Activated B cell treated with CpG ODN at 0.5 μM for 24 hours (primary cell): ENCODE measurements around the gene CRB3. TPM values are rescaled to one million over a fixed set of nuclear protein-coding genes. Genes with fewer than 3 reads are reported as not detected.

Experiments
- ATAC-seq: fragments of 200-7000 bp; cut with Tn5 transposase; one replicate; pipeline ENCODE4 v1.10.0; 2021; ENCODE audit warnings: low read depth, mild to moderate bottlenecking, moderate library complexity
- CTCF ChIA-PET: fragments of 350-600 bp; sonication (Branson Sonifier 250); formaldehyde crosslinking; loops from one replicate; lab custom pipeline; 2021; ENCODE audit warnings: antibody characterized with exemption; lab: Charles Lee
- POLR2A ChIA-PET: fragments of 350-600 bp; sonication (Branson Sonifier 250); formaldehyde crosslinking; loops from one replicate; lab custom pipeline; 2021; ENCODE audit warnings: antibody characterized with exemption; lab: Charles Lee
- DNase-seq: peaks from one replicate; pipeline ENCODE4 v3.0.0; 2022
- H3K27ac Mint-ChIP-seq: one replicate; pipeline ENCODE4 v1.8.0; 2020; ENCODE audit warnings: mixed read lengths
- H3K27me3 Mint-ChIP-seq: one replicate; pipeline ENCODE4 v1.8.0; 2021; ENCODE audit warnings: mixed read lengths
- H3K36me3 Mint-ChIP-seq: one replicate; pipeline ENCODE4 v1.8.0; 2021; ENCODE audit warnings: low read depth, mixed read lengths
- H3K4me1 Mint-ChIP-seq: one replicate; pipeline ENCODE4 v1.8.0; 2021; ENCODE audit warnings: mixed read lengths
- H3K4me3 Mint-ChIP-seq: one replicate; pipeline ENCODE4 v1.8.0; 2020; ENCODE audit warnings: mild to moderate bottlenecking, mixed read lengths
- H3K9me3 Mint-ChIP-seq: one replicate; pipeline ENCODE4 v1.8.0; 2020; ENCODE audit warnings: mixed read lengths
- intact Hi-C: fragments of 100-400 bp; cut with micrococcal nuclease; formaldehyde crosslinking; loops from one replicate; pipeline ENCODE4 v1.15.1; 2024
- total RNA-seq: library from RNA; stranded (reverse); gene quantifications from 2 replicates; pipeline ENCODE4 v1.2.3, GENCODE V29; 2022
- TF ChIP-seq, protein P1 (sequence below): fragments of 200-600 bp; IDR thresholded peaks from one replicate; pipeline ENCODE4 v1.8.0; 2022; ENCODE audit warnings: antibody characterized with exemption, mild to moderate bottlenecking

CRB3 gene, protein sequence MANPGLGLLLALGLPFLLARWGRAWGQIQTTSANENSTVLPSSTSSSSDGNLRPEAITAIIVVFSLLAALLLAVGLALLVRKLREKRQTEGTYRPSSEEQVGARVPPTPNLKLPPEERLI
- 8.4 and 8.6 TPM in 2 replicates for total RNA-seq

DNA sequence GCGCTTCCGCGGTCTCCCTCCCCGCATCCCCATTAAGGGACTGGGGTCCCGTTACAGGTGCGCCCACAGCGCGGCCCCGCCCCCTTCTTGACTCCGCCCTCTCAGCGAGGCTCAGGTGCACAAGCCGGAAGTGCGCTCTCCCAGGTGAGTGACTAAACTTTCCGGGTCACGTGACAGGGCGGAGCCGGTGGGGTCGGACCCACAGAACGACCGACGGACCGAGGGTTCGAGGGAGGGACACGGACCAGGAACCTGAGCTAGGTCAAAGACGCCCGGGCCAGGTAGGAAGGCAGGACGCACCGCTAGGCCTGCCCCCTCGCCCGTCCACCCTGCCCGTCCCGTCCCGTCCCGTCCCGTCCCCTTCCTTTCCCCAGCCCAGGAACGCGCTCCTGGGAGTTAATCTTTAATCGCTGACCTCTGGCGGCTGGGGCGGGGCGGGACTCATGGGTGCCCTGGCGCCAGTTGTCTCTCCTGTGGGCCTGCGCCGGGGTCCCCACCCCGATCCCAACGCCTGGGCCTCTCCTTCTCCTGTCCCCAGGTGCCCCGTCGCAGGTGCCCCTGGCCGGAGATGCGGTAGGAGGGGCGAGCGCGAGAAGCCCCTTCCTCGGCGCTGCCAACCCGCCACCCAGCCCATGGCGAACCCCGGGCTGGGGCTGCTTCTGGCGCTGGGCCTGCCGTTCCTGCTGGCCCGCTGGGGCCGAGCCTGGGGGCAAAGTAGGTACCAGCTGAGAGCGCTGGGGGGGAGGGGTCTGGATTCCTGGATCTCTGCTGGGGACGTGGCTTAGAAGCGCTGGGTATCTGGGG, at the start of gene CRB3:
TSS of gene CRB3 (plus strand) at position 202 of the 804 bp plus-strand sequence. CDS start at position 633, 431 bp downstream.
- H3K4me1 Mint-ChIP-seq = peaks cover 28% of the 10 kb centered on the region
- ATAC-seq (no peak), DNase-seq (no peak)
- H3K9me3 Mint-ChIP-seq = no peaks in the 10 kb centered on the region
- H3K36me3 Mint-ChIP-seq = peaks cover 21% of the 10 kb centered on the region
- ChIA-PET CTCF (interaction anchor here (1.3 kb wide), 1 partner anchor 17 kb away, joined by 3 read pairs; the partner anchor contains the start of gene DENND1C), POLR2A (interaction anchor here (0.6 to 1.7 kb wide), 4 partner anchors 17 to 416 kb away, joined by 3 to 11 read pairs (median 10); partner anchors contain the start of gene DENND1C)
- peak within 1 kb of the TSS; percentile 70 for H3K27ac Mint-ChIP-seq
- H3K4me3 Mint-ChIP-seq = peak within 1 kb of the TSS; percentile 73
- TF ChIP-seq, protein P1, sequence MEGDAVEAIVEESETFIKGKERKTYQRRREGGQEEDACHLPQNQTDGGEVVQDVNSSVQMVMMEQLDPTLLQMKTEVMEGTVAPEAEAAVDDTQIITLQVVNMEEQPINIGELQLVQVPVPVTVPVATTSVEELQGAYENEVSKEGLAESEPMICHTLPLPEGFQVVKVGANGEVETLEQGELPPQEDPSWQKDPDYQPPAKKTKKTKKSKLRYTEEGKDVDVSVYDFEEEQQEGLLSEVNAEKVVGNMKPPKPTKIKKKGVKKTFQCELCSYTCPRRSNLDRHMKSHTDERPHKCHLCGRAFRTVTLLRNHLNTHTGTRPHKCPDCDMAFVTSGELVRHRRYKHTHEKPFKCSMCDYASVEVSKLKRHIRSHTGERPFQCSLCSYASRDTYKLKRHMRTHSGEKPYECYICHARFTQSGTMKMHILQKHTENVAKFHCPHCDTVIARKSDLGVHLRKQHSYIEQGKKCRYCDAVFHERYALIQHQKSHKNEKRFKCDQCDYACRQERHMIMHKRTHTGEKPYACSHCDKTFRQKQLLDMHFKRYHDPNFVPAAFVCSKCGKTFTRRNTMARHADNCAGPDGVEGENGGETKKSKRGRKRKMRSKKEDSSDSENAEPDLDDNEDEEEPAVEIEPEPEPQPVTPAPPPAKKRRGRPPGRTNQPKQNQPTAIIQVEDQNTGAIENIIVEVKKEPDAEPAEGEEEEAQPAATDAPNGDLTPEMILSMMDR = no peak
- intact Hi-C loops = no loop called here
- H3K27me3 Mint-ChIP-seq = peaks cover 3% of the 10 kb centered on the region

DNA sequence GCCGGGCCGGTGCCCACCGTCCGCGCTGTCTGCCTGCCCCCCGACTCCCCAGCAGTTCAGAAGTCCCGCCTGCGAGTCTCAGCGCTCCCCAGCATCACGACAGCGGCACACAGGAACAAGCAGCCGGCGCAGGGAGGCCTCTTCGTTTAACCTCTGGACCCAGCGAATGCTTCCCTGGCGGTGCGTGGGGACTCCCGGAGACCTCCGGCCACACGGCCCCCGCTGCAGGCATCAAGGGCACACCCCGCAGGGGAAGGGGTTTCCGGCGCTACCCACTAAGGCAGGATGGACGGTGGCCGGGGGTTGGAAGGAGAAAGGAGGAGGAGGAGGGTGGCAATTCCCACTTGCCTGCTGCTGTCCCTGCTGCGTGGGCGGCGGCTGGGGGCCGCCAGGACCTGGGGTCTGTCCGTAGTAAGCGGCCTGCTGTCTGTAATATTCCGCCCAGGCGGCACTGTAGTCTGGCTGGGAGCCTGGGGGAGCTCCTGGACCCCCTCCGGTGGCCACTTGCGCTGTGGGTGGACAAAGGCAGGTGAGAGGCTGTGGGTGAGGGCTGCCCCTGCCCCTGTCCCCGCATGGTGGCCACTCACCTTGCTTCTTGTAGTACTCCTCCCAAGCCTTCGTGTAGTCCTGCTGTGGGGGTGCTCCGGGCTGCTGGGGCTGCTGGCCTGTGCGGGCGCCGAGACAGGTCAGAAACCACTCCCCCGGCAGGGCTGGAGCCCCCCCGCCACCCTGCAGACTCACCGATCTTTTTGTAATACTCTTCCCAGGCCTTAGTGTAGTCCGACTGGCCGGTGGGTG, 49.1 kb upstream of the CRB3 start:
- no peaks in the 10 kb centered on the region for H3K27me3 Mint-ChIP-seq
- DNase-seq = no peak
- intact Hi-C loops = no loop called here
- no peak overlapping the region for H3K27ac Mint-ChIP-seq
- H3K9me3 Mint-ChIP-seq = no peaks in the 10 kb centered on the region
- ChIA-PET POLR2A (no interaction called here), CTCF (no interaction called here)
- no peaks in the 10 kb centered on the region for H3K4me1 Mint-ChIP-seq
- TF ChIP-seq, protein P1 = no peak
- no peak for ATAC-seq
- H3K36me3 Mint-ChIP-seq = peaks cover 61% of the 10 kb centered on the region
- H3K4me3 Mint-ChIP-seq = no peak overlapping the region

DNA sequence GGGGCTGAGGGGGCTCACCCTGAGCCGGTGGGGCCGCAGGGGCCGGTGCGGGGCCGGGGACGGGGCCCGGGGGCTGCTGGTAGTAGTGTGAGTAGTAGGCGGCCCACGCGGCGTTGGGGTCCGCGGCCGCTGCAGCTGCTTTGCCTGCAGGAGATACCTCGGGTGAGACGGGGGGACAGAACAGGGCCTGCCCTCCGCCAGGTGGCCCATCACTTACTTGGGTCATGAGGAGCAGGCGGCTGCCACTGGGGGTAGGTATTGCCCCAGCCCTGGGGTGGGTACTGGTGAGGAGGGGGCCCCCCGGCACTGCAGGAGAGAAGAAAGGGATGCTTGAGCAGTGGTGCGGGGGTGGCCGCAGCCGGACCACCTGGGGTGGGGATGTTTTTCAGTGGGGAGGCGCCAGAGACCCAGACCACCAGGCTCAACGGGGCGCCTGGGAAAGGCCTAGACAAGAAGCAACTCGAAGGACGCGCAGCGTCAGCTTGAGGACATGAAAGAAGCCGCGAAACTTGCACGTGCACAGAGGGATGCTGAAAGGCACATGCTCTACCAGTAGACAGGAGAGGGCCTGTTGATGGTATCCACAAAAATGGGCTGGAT, 48.4 kb upstream of the CRB3 start:
- Mint-ChIP-seq H3K27ac (no peak overlapping the region), H3K4me1 (no peaks in the 10 kb centered on the region), H3K4me3 (no peak overlapping the region), H3K36me3 (peaks cover 68% of the 10 kb centered on the region), H3K9me3 (no peaks in the 10 kb centered on the region), H3K27me3 (no peaks in the 10 kb centered on the region)
- ChIA-PET CTCF (no interaction called here), POLR2A (no interaction called here)
- intact Hi-C loops = no loop called here
- TF ChIP-seq, protein P1 = no peak
- no peak for ATAC-seq
- DNase-seq = no peak

DNA sequence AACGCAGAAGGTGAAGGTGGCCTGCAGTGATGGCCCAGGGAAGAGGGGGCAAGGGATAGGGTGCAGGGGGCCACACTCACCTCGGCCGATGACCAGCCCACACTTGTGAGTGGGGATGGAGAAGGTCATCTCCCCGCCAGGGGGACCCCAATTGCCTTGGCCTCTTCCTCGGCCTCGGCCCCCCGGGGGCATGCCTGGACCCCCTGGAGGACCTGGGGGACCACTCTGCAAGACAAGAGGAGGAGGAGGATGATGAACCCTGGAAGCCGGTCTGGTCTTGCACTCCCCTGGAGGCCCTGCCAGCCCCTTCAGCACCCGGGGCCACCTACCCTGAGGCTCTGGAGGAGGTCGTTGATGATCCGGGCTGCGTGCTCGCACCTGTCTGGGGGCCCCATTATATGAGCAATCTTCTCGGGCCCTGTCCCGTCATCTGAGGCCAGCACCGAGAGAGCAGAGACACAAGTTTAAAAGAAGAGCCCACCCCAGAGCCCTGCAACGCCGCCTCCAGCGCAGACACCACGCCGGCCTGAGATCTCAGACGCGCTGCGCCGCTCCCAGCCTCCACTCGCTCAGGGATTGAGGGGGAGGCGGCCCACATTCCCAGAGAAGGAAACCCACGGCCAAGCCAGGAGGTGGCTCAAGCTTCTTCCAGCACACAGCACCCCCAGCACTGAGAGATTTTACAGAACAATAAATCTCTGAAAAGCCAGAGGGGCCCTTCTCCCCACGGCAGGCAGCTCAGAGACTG, 47.2 kb upstream of the CRB3 start:
- Mint-ChIP-seq H3K9me3 (no peaks in the 10 kb centered on the region), H3K4me3 (no peak overlapping the region), H3K27me3 (no peaks in the 10 kb centered on the region), H3K4me1 (peaks cover 3% of the 10 kb centered on the region), H3K36me3 (peaks cover 79% of the 10 kb centered on the region), H3K27ac (no peak overlapping the region)
- TF ChIP-seq, protein P1 = no peak
- ATAC-seq = no peak
- CTCF ChIA-PET = no interaction called here
- no peak for DNase-seq
- POLR2A ChIA-PET = no interaction called here
- intact Hi-C loops = no loop called here
